Right atrium auricular region (tissue), 2 donors: ENCODE results near the gene PHACTR1. TPM values are rescaled to one million over a fixed set of nuclear protein-coding genes. Genes with fewer than 3 reads are reported as not detected.

Experiments
- DNase-seq: peaks from one replicate; pipeline ENCODE4 v3.0.0-alpha.2; 2019; ENCODE audit warnings: low spot score
- H3K27ac ChIP-seq, 2 donors: fragments of 200-600 bp; sonication (generic); 1 replicate in 1 of 2; 2 replicates in 1 of 2; pipeline ENCODE4 v1.5.1; 2016 to 2019
- H3K27me3 ChIP-seq, 2 donors: fragments of 200-600 bp; sonication (generic); one replicate each; pipeline versions ENCODE4 v1.5.1 to v1.6.0; 2017 to 2019
- H3K36me3 ChIP-seq: fragments of 200-600 bp; sonication (generic); one replicate; pipeline ENCODE4 v1.5.1; 2016
- H3K4me1 ChIP-seq, 2 donors: fragments of 200-600 bp; sonication (generic); one replicate each; pipeline versions ENCODE4 v1.5.1 to v1.6.0; 2017 to 2019
- H3K4me3 ChIP-seq, 2 donors: fragments of 200-600 bp; sonication (generic); 1 replicate in 1 of 2; 2 replicates in 1 of 2; pipeline ENCODE4 v1.5.1; 2017 to 2019; ENCODE audit warnings: mild to moderate bottlenecking in 1 of 2, moderate library complexity in 1 of 2
- H3K9me3 ChIP-seq, 2 donors: fragments of 200-600 bp; sonication (generic); one replicate each; pipeline ENCODE4 v1.5.1; 2019
- total RNA-seq, 2 donors: library from RNA; depleted of rRNA; stranded (reverse); fragments of >200 nt; gene quantifications; one replicate each; pipeline ENCODE4 v1.1.0, GENCODE V29; 2016
- TF ChIP-seq, protein P1 (sequence below), 2 donors: fragments of 200-600 bp; sonication (generic); IDR thresholded peaks; one replicate each; pipeline ENCODE4 v1.5.1; 2019; ENCODE audit warnings: antibody characterized with exemption in 2 of 2

The PHACTR1 gene
- total RNA-seq, 2 donors from 2014 or later, result 19.1 to 46.0 TPM

DNA sequence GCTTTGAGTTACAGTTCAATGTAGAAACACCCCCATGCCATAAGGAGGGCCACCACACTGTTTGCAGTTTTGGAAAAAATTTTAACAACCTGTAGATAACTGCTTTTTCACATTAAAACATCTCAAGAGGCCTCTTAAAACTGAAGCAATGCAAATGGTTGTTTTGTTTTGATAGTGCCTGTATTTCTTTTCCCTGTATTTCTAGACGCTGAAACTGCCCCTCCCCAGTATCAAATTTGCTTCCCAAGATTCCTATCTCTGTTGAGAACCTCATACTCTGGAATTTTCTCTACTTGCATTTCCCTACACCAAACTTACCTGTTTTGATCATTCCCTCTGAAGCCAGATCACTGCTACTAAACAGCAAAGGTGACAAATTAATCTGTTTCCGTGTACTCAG, 98.5 kb downstream of the PHACTR1 start:
- H3K4me1 ChIP-seq, result no peaks in the 10 kb centered on the region
- no peaks in the 10 kb centered on the region for H3K27me3 ChIP-seq
- DNase-seq, result no peak
- no peaks in the 10 kb centered on the region for H3K36me3 ChIP-seq
- no peak overlapping the region for H3K4me3 ChIP-seq
- TF ChIP-seq, protein P1, sequence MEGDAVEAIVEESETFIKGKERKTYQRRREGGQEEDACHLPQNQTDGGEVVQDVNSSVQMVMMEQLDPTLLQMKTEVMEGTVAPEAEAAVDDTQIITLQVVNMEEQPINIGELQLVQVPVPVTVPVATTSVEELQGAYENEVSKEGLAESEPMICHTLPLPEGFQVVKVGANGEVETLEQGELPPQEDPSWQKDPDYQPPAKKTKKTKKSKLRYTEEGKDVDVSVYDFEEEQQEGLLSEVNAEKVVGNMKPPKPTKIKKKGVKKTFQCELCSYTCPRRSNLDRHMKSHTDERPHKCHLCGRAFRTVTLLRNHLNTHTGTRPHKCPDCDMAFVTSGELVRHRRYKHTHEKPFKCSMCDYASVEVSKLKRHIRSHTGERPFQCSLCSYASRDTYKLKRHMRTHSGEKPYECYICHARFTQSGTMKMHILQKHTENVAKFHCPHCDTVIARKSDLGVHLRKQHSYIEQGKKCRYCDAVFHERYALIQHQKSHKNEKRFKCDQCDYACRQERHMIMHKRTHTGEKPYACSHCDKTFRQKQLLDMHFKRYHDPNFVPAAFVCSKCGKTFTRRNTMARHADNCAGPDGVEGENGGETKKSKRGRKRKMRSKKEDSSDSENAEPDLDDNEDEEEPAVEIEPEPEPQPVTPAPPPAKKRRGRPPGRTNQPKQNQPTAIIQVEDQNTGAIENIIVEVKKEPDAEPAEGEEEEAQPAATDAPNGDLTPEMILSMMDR (IDR thresholded peaks at IDR 0.05), result no peak
- H3K9me3 ChIP-seq, result no peaks in the 10 kb centered on the region
- no peak overlapping the region for H3K27ac ChIP-seq

DNA sequence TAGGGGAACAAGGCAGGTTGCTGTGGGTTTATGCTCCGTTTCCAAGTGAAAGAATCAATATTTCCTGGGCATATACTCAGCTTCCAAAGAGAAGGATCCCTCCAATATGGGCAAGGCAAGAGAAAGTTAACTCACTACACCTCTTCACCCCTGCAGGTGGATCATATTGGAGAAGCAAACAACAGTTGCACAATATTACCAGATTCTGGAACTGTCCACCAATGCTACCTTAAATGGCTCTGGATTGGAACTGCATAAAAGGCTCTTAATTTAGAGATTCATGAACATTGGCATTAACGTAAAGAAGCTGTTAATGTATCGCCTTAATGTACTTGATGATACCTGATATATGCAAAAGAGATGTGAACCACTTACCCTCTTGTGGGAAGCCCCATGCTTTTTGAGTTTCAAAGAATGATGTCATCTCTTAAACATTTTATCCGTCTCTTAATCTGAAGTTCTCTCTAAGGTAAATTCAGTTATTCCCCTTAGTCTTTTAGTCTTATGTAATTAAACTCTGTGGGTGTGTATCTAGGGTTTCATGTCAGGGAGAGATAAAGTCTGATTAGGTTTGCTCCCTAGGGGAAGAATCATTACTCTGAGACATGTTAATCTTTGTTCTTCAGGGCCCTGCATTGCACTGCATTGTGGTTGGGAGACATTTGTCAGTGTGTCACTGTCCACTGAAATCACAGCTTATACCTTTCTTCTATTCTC, 99.5 kb downstream of the PHACTR1 start:
- Histone ChIP-seq H3K4me3 (no peak overlapping the region), H3K36me3 (no peaks in the 10 kb centered on the region), H3K27ac (no peak overlapping the region), H3K4me1 (no peaks in the 10 kb centered on the region), H3K9me3 (no peaks in the 10 kb centered on the region), H3K27me3 (no peaks in the 10 kb centered on the region)
- DNase-seq, result no peak
- TF ChIP-seq, protein P1 (IDR thresholded peaks at IDR 0.05), result no peak

DNA sequence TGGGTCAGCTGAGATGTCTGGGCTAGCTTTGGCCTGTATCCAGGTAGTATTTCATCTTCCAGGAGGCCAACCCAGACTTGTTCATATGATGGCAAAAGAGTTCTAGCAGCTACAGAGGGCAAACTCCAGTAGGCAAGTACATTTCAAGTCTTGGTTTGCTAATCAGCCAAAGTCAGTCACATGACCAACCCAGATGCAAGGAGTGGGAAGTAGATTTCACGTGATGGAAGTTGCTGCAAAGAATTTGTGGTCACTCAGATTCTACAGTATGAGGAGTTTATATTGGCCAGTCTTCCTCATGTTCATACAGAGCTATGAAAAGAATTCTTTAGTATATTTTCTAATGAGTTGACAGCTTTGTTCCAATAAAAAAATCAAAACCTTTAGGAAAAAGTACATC, 101.8 kb downstream of the PHACTR1 start:
- DNase-seq, result no peak
- TF ChIP-seq, protein P1 (IDR thresholded peaks at IDR 0.05), result no peak
- no peak overlapping the region for H3K27ac ChIP-seq
- H3K9me3 ChIP-seq, result no peaks in the 10 kb centered on the region
- no peaks in the 10 kb centered on the region for H3K4me1 ChIP-seq
- no peaks in the 10 kb centered on the region for H3K36me3 ChIP-seq
- no peak overlapping the region for H3K4me3 ChIP-seq
- no peaks in the 10 kb centered on the region for H3K27me3 ChIP-seq

DNA sequence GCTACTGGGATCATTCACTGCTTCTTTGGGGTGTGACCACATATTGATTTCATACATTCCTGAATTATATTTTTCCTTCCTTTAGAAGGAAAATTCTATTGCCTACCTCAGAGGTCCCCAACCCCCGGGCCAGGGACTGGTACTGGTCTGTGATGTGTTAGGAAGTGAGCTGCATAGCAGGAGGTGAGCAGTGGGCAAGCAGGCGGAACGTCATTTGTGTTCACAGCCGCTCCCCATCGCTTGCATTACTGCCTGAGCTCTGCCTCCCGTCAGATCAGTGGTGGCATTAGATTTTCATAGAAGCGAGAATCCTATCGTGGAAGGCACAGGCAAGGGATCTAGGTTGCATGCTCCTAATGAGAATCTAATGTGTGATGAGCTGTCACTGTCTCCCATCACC, 107.3 kb downstream of the PHACTR1 start:
- H3K4me1 ChIP-seq, result no peaks in the 10 kb centered on the region
- TF ChIP-seq, protein P1 (IDR thresholded peaks at IDR 0.05), result no peak
- no peaks in the 10 kb centered on the region for H3K36me3 ChIP-seq
- no peak for DNase-seq
- H3K27ac ChIP-seq, result no peak overlapping the region
- H3K27me3 ChIP-seq, result no peaks in the 10 kb centered on the region
- H3K9me3 ChIP-seq, result no peaks in the 10 kb centered on the region
- H3K4me3 ChIP-seq, result no peak overlapping the region

DNA sequence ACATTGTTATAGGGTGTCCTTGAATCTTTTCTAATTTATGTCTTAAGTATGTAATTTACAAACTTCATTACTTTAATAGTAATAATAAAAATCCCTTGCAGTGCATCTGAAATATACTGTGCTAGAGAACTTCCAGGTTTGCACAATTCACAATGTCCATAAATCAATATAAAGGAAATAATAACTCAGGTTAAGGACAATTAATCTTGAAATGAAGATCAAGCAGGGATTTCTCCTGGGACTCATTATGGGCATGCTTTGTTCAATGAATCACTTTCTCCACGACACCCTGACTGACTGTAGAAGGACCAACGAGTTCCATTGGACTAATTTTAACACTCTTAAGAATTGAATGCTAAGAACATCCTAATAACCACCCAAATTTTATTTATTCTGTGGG, 110.0 kb downstream of the PHACTR1 start:
- DNase-seq, result no peak
- no peaks in the 10 kb centered on the region for H3K27me3 ChIP-seq
- no peaks in the 10 kb centered on the region for H3K9me3 ChIP-seq
- no peaks in the 10 kb centered on the region for H3K36me3 ChIP-seq
- TF ChIP-seq, protein P1 (IDR thresholded peaks at IDR 0.05), result no peak
- H3K27ac ChIP-seq, result no peak overlapping the region
- H3K4me3 ChIP-seq, result no peak overlapping the region
- no peaks in the 10 kb centered on the region for H3K4me1 ChIP-seq

DNA sequence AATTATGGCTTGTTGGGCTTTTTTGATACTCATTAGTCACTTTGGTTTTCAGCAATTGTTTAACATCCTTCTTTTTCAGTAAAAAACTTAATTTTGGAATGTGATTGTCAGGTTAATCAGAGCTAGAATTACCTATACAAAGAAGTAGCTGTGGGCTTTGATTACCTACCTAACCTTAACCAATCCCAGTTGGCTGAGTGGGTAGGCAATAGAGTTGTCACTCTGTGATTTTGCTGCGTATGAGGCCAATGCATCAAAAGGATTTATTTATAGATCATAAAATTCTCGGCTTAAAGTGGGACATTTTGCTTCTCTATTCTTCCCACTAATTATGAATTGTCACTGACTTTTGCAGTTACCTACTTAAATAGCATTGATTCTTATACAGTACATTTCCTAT, 111.4 kb downstream of the PHACTR1 start:
- Histone ChIP-seq H3K9me3 (no peaks in the 10 kb centered on the region), H3K36me3 (no peaks in the 10 kb centered on the region), H3K27me3 (no peaks in the 10 kb centered on the region), H3K27ac (no peak overlapping the region), H3K4me3 (no peak overlapping the region), H3K4me1 (no peaks in the 10 kb centered on the region)
- DNase-seq, result no peak
- TF ChIP-seq, protein P1 (IDR thresholded peaks at IDR 0.05), result no peak
